Activated CD8-positive, alpha-beta memory T cell treated with anti-CD3 and anti-CD28 coated beads for 1 hour (primary cell): Measurements from ENCODE around the gene TRIP6.
"Not testable (repeated sequence)": the region's sequence is repeated elsewhere in the genome, so short reads cannot be mapped to it uniquely, and the experiment has no call there.

Experiments
- DNase-seq, 2 donors: peaks; one replicate each; pipeline ENCODE4 v3.0.0-alpha.2; 2020; ENCODE audit warnings: low read depth in 1 of 2; ENCODE audit errors: extremely low read depth in 1 of 2

Gene TRIP6

GRCh38 chr7:100910443-100910842, 43.3 kb downstream of the TRIP6 start:
- not testable (repeated sequence) for DNase-seq

- DNase-seq, result no peak
Observed at GRCh38 chr7:100911484-100911883, 44.3 kb downstream of the TRIP6 start.

DNA sequence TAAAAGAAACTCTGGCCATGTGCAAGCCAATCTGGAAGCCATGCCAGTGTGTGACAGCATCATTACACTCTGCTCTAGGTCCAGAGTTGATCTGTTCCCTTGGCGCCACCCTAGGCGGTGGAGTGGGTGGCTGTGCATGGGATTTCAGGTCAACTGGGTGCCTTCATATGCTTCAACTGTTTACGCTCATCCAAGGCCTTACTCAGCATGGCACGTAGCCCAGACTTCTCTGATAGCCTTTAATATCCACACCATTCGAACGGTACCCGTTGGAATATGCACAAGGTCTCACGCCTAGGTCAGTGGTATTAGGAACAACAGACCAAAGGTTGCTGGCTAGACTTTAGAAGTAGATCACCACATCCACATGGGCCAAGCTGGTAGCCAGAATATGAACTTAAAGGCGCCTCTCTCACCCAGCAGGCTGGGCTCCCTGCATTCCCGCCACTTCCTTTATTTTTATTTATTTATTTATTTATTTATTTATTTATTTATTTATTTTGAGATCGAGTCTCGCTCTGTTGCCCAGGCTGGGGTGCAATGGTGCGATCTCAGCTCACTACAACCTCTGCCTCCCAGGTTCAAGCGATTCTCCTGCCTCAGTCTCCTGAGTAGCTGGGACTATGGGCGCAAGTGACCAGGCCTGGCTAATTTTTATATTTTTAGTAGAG, 47.2 kb downstream of the TRIP6 start:
- DNase-seq, result no peak

GRCh38 chr7:100914879-100915447, 47.8 kb downstream of the TRIP6 start:
- no peak for DNase-seq

DNA sequence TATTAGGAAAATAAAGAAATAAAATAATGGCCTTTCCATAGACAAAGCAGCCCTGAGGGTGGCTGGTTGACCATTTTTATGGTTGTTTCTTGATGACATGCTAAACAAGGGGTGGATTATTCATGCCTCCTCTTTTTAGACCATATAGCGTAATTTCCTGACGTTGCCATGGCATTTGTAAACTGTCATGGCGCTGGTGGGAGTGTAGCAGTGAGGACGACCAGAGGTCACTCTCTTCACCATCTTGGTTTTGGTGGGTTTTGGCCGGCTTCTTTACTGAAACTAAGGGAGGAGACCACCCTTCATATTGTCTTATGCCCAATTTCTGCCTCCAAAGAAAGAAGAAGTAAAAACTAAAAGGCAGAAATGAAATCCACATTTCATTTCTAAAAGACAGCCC, 52.1 kb downstream of the TRIP6 start:
- not testable (repeated sequence) for DNase-seq

DNA sequence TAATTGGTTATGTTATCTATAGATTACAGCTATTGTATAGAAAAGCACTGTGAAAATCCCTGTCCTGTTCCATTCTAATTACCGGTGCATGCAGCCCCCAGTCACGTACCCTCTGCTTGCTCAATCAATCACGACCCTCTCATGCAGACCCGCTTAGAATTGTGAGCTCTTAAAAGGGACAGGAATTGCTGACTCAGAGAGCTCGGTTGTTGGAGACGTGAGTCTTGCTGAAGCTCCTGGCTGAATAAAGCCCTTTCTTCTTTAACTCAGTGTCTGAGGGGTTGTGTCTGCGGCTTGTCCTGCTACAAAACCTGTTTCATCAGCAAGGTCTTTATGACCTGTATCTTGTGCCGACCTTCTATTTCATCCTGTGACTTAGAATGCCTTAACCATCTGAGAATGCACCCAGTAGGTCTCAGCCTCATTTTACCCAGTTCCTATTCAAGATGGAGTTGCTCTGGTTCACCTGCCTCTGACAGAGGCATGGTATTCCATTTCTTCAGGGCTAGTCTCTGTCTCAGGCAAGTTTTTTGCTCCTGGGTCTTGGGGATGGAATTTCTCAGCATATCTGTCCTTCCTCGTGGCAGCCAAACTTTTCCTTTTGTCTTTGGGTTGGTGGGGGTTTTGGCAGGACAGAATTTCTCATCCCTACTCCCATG, 52.7 kb downstream of the TRIP6 start:
- not testable (repeated sequence) for DNase-seq

DNA sequence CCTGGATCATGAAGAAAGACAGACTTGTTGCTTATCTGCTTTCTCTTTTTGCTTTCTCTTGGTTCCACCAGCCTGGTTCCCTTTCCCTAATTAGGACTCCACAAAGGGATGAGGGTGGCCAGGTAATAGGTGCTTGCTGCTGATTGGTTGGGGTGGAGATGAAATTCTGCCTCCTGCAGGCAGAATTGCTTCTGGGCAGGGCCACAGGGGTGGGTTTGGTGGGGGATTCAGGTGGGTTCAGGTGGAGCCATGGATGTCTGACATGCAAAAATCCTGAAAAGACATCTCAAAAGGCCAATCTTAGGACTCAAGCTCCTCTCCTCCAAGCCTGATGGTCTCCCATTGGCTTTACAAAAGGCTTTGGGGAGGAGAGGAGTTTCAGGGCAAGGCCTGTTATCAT, 53.9 kb downstream of the TRIP6 start:
- DNase-seq, result no peak
